K562 treated with DMSO at 1 percent for 24 hours (cell line): Measurements from ENCODE around the gene SDF2L1. TPM values are rescaled to one million over a fixed set of nuclear protein-coding genes. Genes with fewer than 3 reads are reported as not detected.

ENCODE experiments used
- total RNA-seq: library from RNA; unstranded; fragments of 300-600 nt; gene quantifications from 2 replicates; pipeline ENCODE4 v1.2.3, GENCODE V29; 2022; ENCODE audit warnings: low read depth; ENCODE audit not compliant: insufficient read depth

Gene SDF2L1
- total RNA-seq: 861 and 964 TPM in 2 replicates

GRCh38 chr22:21641789-21642583 is at the start of gene SDF2L1:
SDF2L1 (plus strand) TSS chr22:21642302; CDS start chr22:21642337, 35 bp downstream.

GRCh38 chr22:21629255-21630149 is 12.6 kb upstream of the SDF2L1 start, which contains the start of gene YDJC:
YDJC (minus strand) TSS chr22:21630022; CDS start chr22:21630014, 8 bp downstream.

GRCh38 chr22:21632237-21632895 is 9.7 kb upstream of the SDF2L1 start, which contains the start of gene CCDC116:
CCDC116 (plus strand) TSS chr22:21632760; CDS start chr22:21633182, 422 bp downstream.

Other genes starting within 250 kb of the SDF2L1 start
- 51.1 and 51.2 TPM in 2 replicates for gene HIC2, start 224.9 kb upstream of the SDF2L1 start, total RNA-seq
- gene TMEM191C, start 174.9 kb upstream of the SDF2L1 start, total RNA-seq: 30.5 and 31.5 TPM in 2 replicates
- 1.4 TPM in 2 replicates for gene RIMBP3C, start 90.8 kb upstream of the SDF2L1 start, total RNA-seq
- gene UBE2L3, start 74.6 kb upstream of the SDF2L1 start, total RNA-seq: 200 and 225 TPM in 2 replicates
- 545 and 654 TPM in 2 replicates for gene YDJC, start 12.3 kb upstream of the SDF2L1 start, total RNA-seq
- gene CCDC116, start 9.5 kb upstream of the SDF2L1 start, total RNA-seq: 4.5 and 7.2 TPM in 2 replicates
- 133 and 134 TPM in 2 replicates for gene PPIL2, start 23.7 kb downstream of the SDF2L1 start, total RNA-seq
- 10.2 and 21.3 TPM in 2 replicates for gene YPEL1, start 93.5 kb downstream of the SDF2L1 start, total RNA-seq
- gene MAPK1, start 225.3 kb downstream of the SDF2L1 start, total RNA-seq: 306 and 321 TPM in 2 replicates